Esophagus squamous epithelium (tissue), 5 donors: Measurements from ENCODE around the gene SPECC1. TPM values are rescaled to one million over a fixed set of nuclear protein-coding genes. Genes with fewer than 3 reads are reported as not detected.
"Not testable (repeated sequence)": the region's sequence is repeated elsewhere in the genome, so short reads cannot be mapped to it uniquely, and the experiment has no call there.

Experiments used
- DNase-seq: peaks from one replicate; lab custom pipeline; 2025; lab: John Stamatoyannopoulos, UW
- H3K27ac ChIP-seq, 4 donors: fragments of 200-600 bp; sonication (generic); one replicate each; pipeline ENCODE4 v1.5.1; 2016 to 2019; ENCODE audit warnings: mild to moderate bottlenecking in 1 of 4
- H3K27me3 ChIP-seq, 4 donors: fragments of 200-600 bp; sonication (generic); 1 replicate in 3 of 4; 2 replicates in 1 of 4; pipeline versions ENCODE4 v1.5.1 to v1.6.0; 2017 to 2021; ENCODE audit warnings: antibody characterized with exemption in 1 of 4
- H3K36me3 ChIP-seq, 3 donors: fragments of 200-600 bp; sonication (generic); one replicate each; pipeline ENCODE4 v1.5.1; 2016 to 2019
- H3K4me1 ChIP-seq, 3 donors: fragments of 200-600 bp; sonication (generic); one replicate each; pipeline ENCODE4 v1.5.1; 2017 to 2019
- H3K4me3 ChIP-seq, 4 donors: fragments of 200-600 bp; sonication (generic); 1 replicate in 3 of 4; 2 replicates in 1 of 4; pipeline ENCODE4 v1.5.1; 2016 to 2019; ENCODE audit warnings: mild to moderate bottlenecking in 2 of 4, moderate library complexity in 1 of 4
- H3K9me3 ChIP-seq, 3 donors: fragments of 200-600 bp; sonication (generic); one replicate each; pipeline ENCODE4 v1.5.1; 2016 to 2019
- POLR2A ChIP-seq, 4 donors: fragments of 450-650 bp; IDR thresholded peaks; one replicate each; pipeline ENCODE4 v1.6.1; 2017; ENCODE audit warnings: antibody characterized with exemption in 4 of 4, mild to moderate bottlenecking in 4 of 4, moderate library complexity in 3 of 4
- WGBS, 2 donors: methylation state at CpG; one replicate each; pipeline ENCODE4 v1.1.5; 2018; 5-methylcytosine and 5-hydroxymethylcytosine counted together
- intact Hi-C: fragments of 100-400 bp; cut with DNase I; formaldehyde crosslinking; loops from one replicate; pipeline ENCODE4 v1.15.0; 2022
- total RNA-seq, 4 donors: library from RNA; depleted of rRNA; stranded (reverse); fragments of >200 nt; gene quantifications; one replicate each; pipeline ENCODE4 v1.1.0, GENCODE V29; 2016
- TF ChIP-seq, protein P1 (sequence below), 6 experiments: fragments of 450-650 bp in 4 of 6; fragments of 200-600 bp in 2 of 6; sonication (generic) in 2 of 6; IDR thresholded peaks; one replicate each; pipeline ENCODE4 v1.5.1; 2016 to 2019; ENCODE audit warnings: antibody characterized with exemption in 6 of 6, mild to moderate bottlenecking in 4 of 6, moderate library complexity in 4 of 6
- donor health status: DM: yes; HTN: yes; CAD: no.

Gene SPECC1
- total RNA-seq, 4 donors from 2014 or later, result 13.8 to 29.6 (median 19.0) TPM

DNA sequence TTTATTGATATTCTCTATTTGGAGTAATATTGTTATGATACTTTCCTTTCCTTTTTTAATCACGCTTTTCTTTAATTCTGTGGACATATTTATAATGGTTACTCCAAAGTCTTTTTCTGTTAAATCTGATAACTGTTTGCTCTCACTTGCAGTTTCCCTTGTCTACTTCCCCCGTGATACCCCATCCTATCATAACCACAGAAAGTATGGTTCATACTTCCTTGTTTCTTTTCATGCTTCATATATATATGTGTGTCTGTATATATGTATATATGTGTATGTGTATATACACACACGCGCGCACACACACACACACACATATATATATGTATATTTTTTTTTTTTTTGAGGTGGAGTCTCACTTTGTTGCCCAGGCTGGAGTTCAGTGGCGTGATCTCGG, 23.5 kb downstream of the SPECC1 start:
- Histone ChIP-seq H3K4me1 (no peaks in the 10 kb centered on the region), H3K27me3 (no peaks in the 10 kb centered on the region), H3K4me3 (no peak overlapping the region), H3K36me3 (no peaks in the 10 kb centered on the region), H3K27ac (no peak overlapping the region), H3K9me3 (no peaks in the 10 kb centered on the region)
- DNase-seq, result no peak
- intact Hi-C loops, result no loop called here
- TF ChIP-seq, protein P1, sequence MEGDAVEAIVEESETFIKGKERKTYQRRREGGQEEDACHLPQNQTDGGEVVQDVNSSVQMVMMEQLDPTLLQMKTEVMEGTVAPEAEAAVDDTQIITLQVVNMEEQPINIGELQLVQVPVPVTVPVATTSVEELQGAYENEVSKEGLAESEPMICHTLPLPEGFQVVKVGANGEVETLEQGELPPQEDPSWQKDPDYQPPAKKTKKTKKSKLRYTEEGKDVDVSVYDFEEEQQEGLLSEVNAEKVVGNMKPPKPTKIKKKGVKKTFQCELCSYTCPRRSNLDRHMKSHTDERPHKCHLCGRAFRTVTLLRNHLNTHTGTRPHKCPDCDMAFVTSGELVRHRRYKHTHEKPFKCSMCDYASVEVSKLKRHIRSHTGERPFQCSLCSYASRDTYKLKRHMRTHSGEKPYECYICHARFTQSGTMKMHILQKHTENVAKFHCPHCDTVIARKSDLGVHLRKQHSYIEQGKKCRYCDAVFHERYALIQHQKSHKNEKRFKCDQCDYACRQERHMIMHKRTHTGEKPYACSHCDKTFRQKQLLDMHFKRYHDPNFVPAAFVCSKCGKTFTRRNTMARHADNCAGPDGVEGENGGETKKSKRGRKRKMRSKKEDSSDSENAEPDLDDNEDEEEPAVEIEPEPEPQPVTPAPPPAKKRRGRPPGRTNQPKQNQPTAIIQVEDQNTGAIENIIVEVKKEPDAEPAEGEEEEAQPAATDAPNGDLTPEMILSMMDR (IDR thresholded peaks at IDR 0.05), result no peak
- no peak for TF ChIP-seq POLR2A (IDR thresholded peaks at IDR 0.05)
- 90 to 96% methylated on average over 6 to 7 of the region's 7 CpGs for WGBS, 2 donors

GRCh38 chr17:20033415-20033814, 24.3 kb downstream of the SPECC1 start:
- DNase-seq, result no peak
- TF ChIP-seq, protein P1 (IDR thresholded peaks at IDR 0.05), result no peak
- no peak for TF ChIP-seq POLR2A (IDR thresholded peaks at IDR 0.05)
- 72 to 76% methylated on average over 3 of the region's 3 CpGs for WGBS, 2 donors
- Histone ChIP-seq H3K36me3 (no peaks in the 10 kb centered on the region), H3K27ac (no peak overlapping the region), H3K27me3 (no peaks in the 10 kb centered on the region), H3K9me3 (no peaks in the 10 kb centered on the region), H3K4me1 (no peaks in the 10 kb centered on the region), H3K4me3 (no peak overlapping the region)
- intact Hi-C loops, result no loop called here

- no peak for TF ChIP-seq POLR2A (IDR thresholded peaks at IDR 0.05)
- TF ChIP-seq, protein P1 (IDR thresholded peaks at IDR 0.05), result no peak
- Histone ChIP-seq H3K27me3 (no peaks in the 10 kb centered on the region), H3K4me1 (no peaks in the 10 kb centered on the region), H3K36me3 (no peaks in the 10 kb centered on the region), H3K9me3 (no peaks in the 10 kb centered on the region), H3K4me3 (no peak overlapping the region), H3K27ac (no peak overlapping the region)
- 97 to 100% methylated on average over 3 of the region's 3 CpGs for WGBS, 2 donors
- intact Hi-C loops, result no loop called here
- no peak for DNase-seq
Measured at GRCh38 chr17:20035501-20035900, 26.3 kb downstream of the SPECC1 start.

GRCh38 chr17:20037286-20037685, 28.1 kb downstream of the SPECC1 start:
- H3K27me3 ChIP-seq, intact Hi-C loops, H3K27ac ChIP-seq, H3K4me3 ChIP-seq, DNase-seq, H3K36me3 ChIP-seq, H3K4me1 ChIP-seq, H3K9me3 ChIP-seq: not testable (repeated sequence)
- 79 to 100% methylated on average over 1 of the region's 1 CpG for WGBS, 2 donors

GRCh38 chr17:20039037-20039436, 29.9 kb downstream of the SPECC1 start:
- TF ChIP-seq, protein P1 (IDR thresholded peaks at IDR 0.05), result no peak
- no peak for TF ChIP-seq POLR2A (IDR thresholded peaks at IDR 0.05)
- WGBS, 2 donors, result 85 to 87% methylated on average over 2 of the region's 2 CpGs
- no peak for DNase-seq
- Histone ChIP-seq H3K4me3 (no peak overlapping the region), H3K27me3 (no peaks in the 10 kb centered on the region), H3K36me3 (no peaks in the 10 kb centered on the region), H3K9me3 (no peaks in the 10 kb centered on the region), H3K4me1 (no peaks in the 10 kb centered on the region), H3K27ac (no peak overlapping the region)
- intact Hi-C loops, result no loop called here

- no peak overlapping the region for H3K4me3 ChIP-seq
- intact Hi-C loops, result no loop called here
- H3K4me1 ChIP-seq, result no peaks in the 10 kb centered on the region
- H3K9me3 ChIP-seq, result no peaks in the 10 kb centered on the region
- TF ChIP-seq POLR2A (IDR thresholded peaks at IDR 0.05), result no peak
- TF ChIP-seq, protein P1 (IDR thresholded peaks at IDR 0.05), result no peak
- no peak for DNase-seq
- H3K27ac ChIP-seq, result no peak overlapping the region
- no peaks in the 10 kb centered on the region for H3K27me3 ChIP-seq
- H3K36me3 ChIP-seq, result no peaks in the 10 kb centered on the region
Measured at GRCh38 chr17:20040216-20040615, 31.1 kb downstream of the SPECC1 start.
